ENCODE data around the gene EIF4E3.

DNA sequence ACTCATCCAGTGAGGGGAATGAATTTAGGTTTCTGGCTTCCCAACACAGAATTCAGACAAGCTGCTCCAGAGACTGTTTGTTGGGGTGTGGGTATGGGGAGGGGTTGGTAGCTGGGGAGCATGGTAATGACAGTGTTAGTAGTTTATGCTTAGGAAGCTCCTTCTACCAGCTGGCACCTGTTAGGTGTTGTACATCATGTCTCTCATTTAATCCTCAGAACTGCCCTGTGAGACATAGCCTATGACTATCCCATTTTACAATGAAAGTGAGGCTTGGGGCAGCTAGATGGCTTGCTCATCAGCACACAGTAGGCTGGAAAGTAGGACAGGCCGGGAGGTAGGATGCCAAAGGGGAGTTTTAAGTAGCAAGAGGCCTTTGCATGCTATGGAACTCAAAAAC is 2.5 kb downstream of the EIF4E3 start:
- TF ChIP-seq, protein P1, sequence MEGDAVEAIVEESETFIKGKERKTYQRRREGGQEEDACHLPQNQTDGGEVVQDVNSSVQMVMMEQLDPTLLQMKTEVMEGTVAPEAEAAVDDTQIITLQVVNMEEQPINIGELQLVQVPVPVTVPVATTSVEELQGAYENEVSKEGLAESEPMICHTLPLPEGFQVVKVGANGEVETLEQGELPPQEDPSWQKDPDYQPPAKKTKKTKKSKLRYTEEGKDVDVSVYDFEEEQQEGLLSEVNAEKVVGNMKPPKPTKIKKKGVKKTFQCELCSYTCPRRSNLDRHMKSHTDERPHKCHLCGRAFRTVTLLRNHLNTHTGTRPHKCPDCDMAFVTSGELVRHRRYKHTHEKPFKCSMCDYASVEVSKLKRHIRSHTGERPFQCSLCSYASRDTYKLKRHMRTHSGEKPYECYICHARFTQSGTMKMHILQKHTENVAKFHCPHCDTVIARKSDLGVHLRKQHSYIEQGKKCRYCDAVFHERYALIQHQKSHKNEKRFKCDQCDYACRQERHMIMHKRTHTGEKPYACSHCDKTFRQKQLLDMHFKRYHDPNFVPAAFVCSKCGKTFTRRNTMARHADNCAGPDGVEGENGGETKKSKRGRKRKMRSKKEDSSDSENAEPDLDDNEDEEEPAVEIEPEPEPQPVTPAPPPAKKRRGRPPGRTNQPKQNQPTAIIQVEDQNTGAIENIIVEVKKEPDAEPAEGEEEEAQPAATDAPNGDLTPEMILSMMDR (IDR thresholded peaks at IDR 0.05; ENCODE audit: insufficient read depth, low read length), result no peak
- TF ChIP-seq, protein P2, sequence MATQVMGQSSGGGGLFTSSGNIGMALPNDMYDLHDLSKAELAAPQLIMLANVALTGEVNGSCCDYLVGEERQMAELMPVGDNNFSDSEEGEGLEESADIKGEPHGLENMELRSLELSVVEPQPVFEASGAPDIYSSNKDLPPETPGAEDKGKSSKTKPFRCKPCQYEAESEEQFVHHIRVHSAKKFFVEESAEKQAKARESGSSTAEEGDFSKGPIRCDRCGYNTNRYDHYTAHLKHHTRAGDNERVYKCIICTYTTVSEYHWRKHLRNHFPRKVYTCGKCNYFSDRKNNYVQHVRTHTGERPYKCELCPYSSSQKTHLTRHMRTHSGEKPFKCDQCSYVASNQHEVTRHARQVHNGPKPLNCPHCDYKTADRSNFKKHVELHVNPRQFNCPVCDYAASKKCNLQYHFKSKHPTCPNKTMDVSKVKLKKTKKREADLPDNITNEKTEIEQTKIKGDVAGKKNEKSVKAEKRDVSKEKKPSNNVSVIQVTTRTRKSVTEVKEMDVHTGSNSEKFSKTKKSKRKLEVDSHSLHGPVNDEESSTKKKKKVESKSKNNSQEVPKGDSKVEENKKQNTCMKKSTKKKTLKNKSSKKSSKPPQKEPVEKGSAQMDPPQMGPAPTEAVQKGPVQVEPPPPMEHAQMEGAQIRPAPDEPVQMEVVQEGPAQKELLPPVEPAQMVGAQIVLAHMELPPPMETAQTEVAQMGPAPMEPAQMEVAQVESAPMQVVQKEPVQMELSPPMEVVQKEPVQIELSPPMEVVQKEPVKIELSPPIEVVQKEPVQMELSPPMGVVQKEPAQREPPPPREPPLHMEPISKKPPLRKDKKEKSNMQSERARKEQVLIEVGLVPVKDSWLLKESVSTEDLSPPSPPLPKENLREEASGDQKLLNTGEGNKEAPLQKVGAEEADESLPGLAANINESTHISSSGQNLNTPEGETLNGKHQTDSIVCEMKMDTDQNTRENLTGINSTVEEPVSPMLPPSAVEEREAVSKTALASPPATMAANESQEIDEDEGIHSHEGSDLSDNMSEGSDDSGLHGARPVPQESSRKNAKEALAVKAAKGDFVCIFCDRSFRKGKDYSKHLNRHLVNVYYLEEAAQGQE (IDR thresholded peaks at IDR 0.05; ENCODE audit: insufficient replicate concordance, low read depth), result no peak
